ENCODE measurements around the gene FAM133A.

FAM133A gene

GRCh38 chrX:93711076-93711475, 37.1 kb downstream of the FAM133A start:
- no peak for DNase-seq (ENCODE audit: extremely low read depth, low read depth)
- TF ChIP-seq CTCF (IDR thresholded peaks at IDR 0.05; ENCODE audit: low read depth, low read length) = no peak

GRCh38 chrX:93741811-93742210, 67.8 kb downstream of the FAM133A start:
- no peak for DNase-seq (ENCODE audit: extremely low read depth, low read depth)
- no peak for TF ChIP-seq CTCF (IDR thresholded peaks at IDR 0.05; ENCODE audit: low read depth, low read length)

GRCh38 chrX:93760163-93760562, 86.2 kb downstream of the FAM133A start:
- DNase-seq (ENCODE audit: extremely low read depth, low read depth) = no peak
- no peak for TF ChIP-seq CTCF (IDR thresholded peaks at IDR 0.05; ENCODE audit: low read depth, low read length)
